A549 (cell line): Measurements from ENCODE around the gene ZNRF2. TPM values are rescaled to one million over a fixed set of nuclear protein-coding genes. Genes with fewer than 3 reads are reported as not detected.

Experiments
- ATAC-seq, 2 experiments: fragments of 200-7000 bp in 1 of 2; fragments of >200 bp in 1 of 2; cut with Nextera tagmentation in 1 of 2; cut with Tn5 transposase in 1 of 2; 3 replicates each; pipeline versions ENCODE4 v1.8.0 to v1.9.1; 2018 to 2020; ENCODE audit warnings: mild to moderate bottlenecking in 1 of 2, moderate library complexity in 1 of 2
- CTCF ChIA-PET: fragments of 300-600 bp; sonication (Branson Sonifier 250); formaldehyde crosslinking; extraction: SDS; loops from one replicate; lab custom pipeline; 2021; ENCODE audit warnings: antibody characterized with exemption, inconsistent platforms; lab: Yijun Ruan, JAX
- POLR2A ChIA-PET: fragments of 350-600 bp; formaldehyde crosslinking; extraction: SDS; loops from one replicate; lab custom pipeline; 2021; ENCODE audit warnings: antibody characterized with exemption, inconsistent platforms; lab: Yijun Ruan, JAX
- DNase-seq, 2 experiments: peaks; one replicate each; pipeline versions ENCODE4 v3.0.0 to v3.0.0-alpha.2; 2011 to 2016; ENCODE audit warnings: low read depth in 1 of 2, low spot score in 1 of 2
- FAIRE-seq: peaks from 2 replicates; lab custom pipeline; 2011; peaks lifted over from hg19 to GRCh38; lab: Jason Lieb, UNC
- H3K27ac ChIP-seq, 2 experiments: fragments of >200 bp; sonication (Bioruptor Twin); formaldehyde crosslinking; 3 replicates each; pipeline ENCODE4 v1.5.1; 2016 to 2017
- H3K4me1 ChIP-seq: fragments of >200 bp; sonication (Bioruptor Twin); formaldehyde crosslinking; 3 replicates; pipeline ENCODE4 v1.6.1; 2016
- H3K4me2 ChIP-seq: fragments of >200 bp; sonication (Bioruptor Twin); formaldehyde crosslinking; 3 replicates; pipeline ENCODE4 v1.6.1; 2016
- H3K4me3 ChIP-seq: fragments of >200 bp; sonication (Bioruptor Twin); formaldehyde crosslinking; 3 replicates; pipeline ENCODE4 v1.5.1; 2016
- H3K9me3 ChIP-seq: fragments of >200 bp; sonication (Bioruptor Twin); formaldehyde crosslinking; 3 replicates; pipeline ENCODE4 v1.6.1; 2016
- CEBPB ChIP-seq, 2 experiments: fragments of >200 bp in 1 of 2; sonication (Bioruptor Twin) in 1 of 2; formaldehyde crosslinking in 1 of 2; IDR thresholded peaks; 2 replicates each; pipeline ENCODE4 v1.6.1; 2012 to 2016
- CHD2 ChIP-seq: fragments of 150-350 bp; IDR thresholded peaks from 2 replicates; pipeline ENCODE4 v1.6.1; 2014; ENCODE audit warnings: low read length; ENCODE audit not compliant: partially characterized antibody
- CHD4 ChIP-seq: fragments of 200-600 bp; sonication (generic); IDR thresholded peaks from 2 replicates; pipeline ENCODE4 v1.6.1; 2016; ENCODE audit warnings: antibody characterized with exemption, mild to moderate bottlenecking, borderline replicate concordance
- ELK1 ChIP-seq: fragments of 150-350 bp; IDR thresholded peaks from 2 replicates; pipeline ENCODE4 v1.6.1; 2014; ENCODE audit warnings: low read depth, mild to moderate bottlenecking, low read length
- HEYL ChIP-seq: fragments of 250-450 bp; sonication (Bioruptor Pico); IDR thresholded peaks from 2 replicates; pipeline ENCODE4 v1.8.0; 2021; ENCODE audit warnings: mild to moderate bottlenecking, moderate library complexity
- HOXB13 ChIP-seq: fragments of 250-450 bp; sonication (Bioruptor Pico); IDR thresholded peaks from 2 replicates; pipeline ENCODE4 v1.5.0; 2020; ENCODE audit warnings: low read depth, mild to moderate bottlenecking, moderate library complexity
- HOXB5 ChIP-seq: fragments of 250-450 bp; sonication (Bioruptor Pico); IDR thresholded peaks from 2 replicates; pipeline ENCODE4 v1.5.0; 2020; ENCODE audit warnings: mild to moderate bottlenecking, moderate library complexity
- JUN ChIP-seq, 2 experiments: fragments of >200 bp; sonication (Bioruptor Twin); formaldehyde crosslinking; IDR thresholded peaks; 2 replicates in 1 of 2; 3 replicates in 1 of 2; pipeline ENCODE4 v1.6.1; 2016 to 2017
- JUNB ChIP-seq: fragments of >200 bp; sonication (Bioruptor Twin); formaldehyde crosslinking; IDR thresholded peaks from 2 replicates; pipeline ENCODE4 v1.6.1; 2016
- MAFK ChIP-seq: fragments of 450-650 bp; IDR thresholded peaks from 2 replicates; pipeline ENCODE4 v1.6.1; 2014; ENCODE audit not compliant: partially characterized antibody
- MAZ ChIP-seq: fragments of 150-350 bp; IDR thresholded peaks from 2 replicates; pipeline ENCODE4 v1.6.1; 2014; ENCODE audit warnings: antibody characterized with exemption, low read depth, low read length, borderline replicate concordance
- PHF8 ChIP-seq: fragments of 200-600 bp; sonication (generic); IDR thresholded peaks from 2 replicates; pipeline ENCODE4 v1.6.1; 2016; ENCODE audit warnings: low read depth, mild to moderate bottlenecking, antibody characterized with exemption, moderate library complexity, borderline replicate concordance
- SMC3 ChIP-seq: fragments of >200 bp; sonication (Bioruptor Twin); formaldehyde crosslinking; IDR thresholded peaks from 3 replicates; pipeline ENCODE4 v1.6.1; 2018; ENCODE audit warnings: inconsistent platforms
- SREBF2 ChIP-seq: fragments of 450-650 bp; IDR thresholded peaks from 2 replicates; pipeline ENCODE4 v1.6.1; 2014; ENCODE audit warnings: mild to moderate bottlenecking, moderate library complexity
- TP53 ChIP-seq: fragments of 250-450 bp; sonication (Bioruptor Pico); IDR thresholded peaks from 2 replicates; pipeline ENCODE4 v1.5.0; 2021; ENCODE audit warnings: mild to moderate bottlenecking, moderate library complexity
- ZNF302 ChIP-seq: fragments of 250-450 bp; sonication (Bioruptor Pico); IDR thresholded peaks from 2 replicates; pipeline ENCODE4 v1.9.0; 2021; ENCODE audit warnings: inconsistent platforms, mild to moderate bottlenecking, moderate library complexity
- WGBS: methylation state at CpG from one replicate; pipeline ENCODE4 v1.1.6; 2017; ENCODE audit errors: missing lambda C conversion rate; 5-methylcytosine and 5-hydroxymethylcytosine counted together
- polyA plus RNA-seq, 4 experiments: library from polyadenylated mRNA; depleted of rRNA in 3 of 4; stranded (reverse); fragments of >200 nt; fragmentation: RNase III in 1 of 4; extraction: RNeasy Plus Mini Kit Qiagen cat#74134 plus additional on column Dnase treatment in 1 of 4; gene quantifications; 2 replicates in 3 of 4; 3 replicates in 1 of 4; pipeline ENCODE4 v1.2.3, GENCODE V29; 2011 to 2017
- TF ChIP-seq, protein P1 (sequence below): fragments of 250-450 bp; sonication (Bioruptor Pico); IDR thresholded peaks from 2 replicates; pipeline ENCODE4 v1.5.0; 2021; ENCODE audit warnings: mild to moderate bottlenecking, moderate library complexity, borderline replicate concordance
- TF ChIP-seq, protein P2 (sequence below): fragments of >200 bp; sonication (Bioruptor Twin); formaldehyde crosslinking; IDR thresholded peaks from 3 replicates; pipeline ENCODE4 v1.5.1; 2016
- TF ChIP-seq, protein P3 (sequence below): IDR thresholded peaks from 2 replicates; pipeline ENCODE4 v1.6.1; 2012; ENCODE audit warnings: low read depth, borderline replicate concordance
- TF ChIP-seq, protein P4 (sequence below): IDR thresholded peaks from 2 replicates; pipeline ENCODE4 v1.6.1; 2012

The ZNRF2 gene
- polyA plus RNA-seq, 2 of the 4 experiments (the other 2 are of a cell fraction) = 5.9 to 11.4 TPM

GRCh38 chr7:30302656-30303311 is 18.4 kb downstream of the ZNRF2 start:
- Histone ChIP-seq H3K4me1 (peaks cover 29% of the 10 kb centered on the region; the same call in 2 of the 3 replicates), H3K4me2 (no peak overlapping the region), H3K27ac (no peak overlapping the region), H3K9me3 (no peaks in the 10 kb centered on the region), H3K4me3 (no peak overlapping the region)
- FAIRE-seq = no peak
- POLR2A ChIA-PET = no interaction called here
- WGBS = 95% methylated on average over 10 of the region's 10 CpGs
- no peak for TF ChIP-seq HOXB13 (CRISPR knock-in tag)
- no peak for TF ChIP-seq SMC3
- TF ChIP-seq HEYL (CRISPR knock-in tag) = no peak
- TF ChIP-seq, protein P1, sequence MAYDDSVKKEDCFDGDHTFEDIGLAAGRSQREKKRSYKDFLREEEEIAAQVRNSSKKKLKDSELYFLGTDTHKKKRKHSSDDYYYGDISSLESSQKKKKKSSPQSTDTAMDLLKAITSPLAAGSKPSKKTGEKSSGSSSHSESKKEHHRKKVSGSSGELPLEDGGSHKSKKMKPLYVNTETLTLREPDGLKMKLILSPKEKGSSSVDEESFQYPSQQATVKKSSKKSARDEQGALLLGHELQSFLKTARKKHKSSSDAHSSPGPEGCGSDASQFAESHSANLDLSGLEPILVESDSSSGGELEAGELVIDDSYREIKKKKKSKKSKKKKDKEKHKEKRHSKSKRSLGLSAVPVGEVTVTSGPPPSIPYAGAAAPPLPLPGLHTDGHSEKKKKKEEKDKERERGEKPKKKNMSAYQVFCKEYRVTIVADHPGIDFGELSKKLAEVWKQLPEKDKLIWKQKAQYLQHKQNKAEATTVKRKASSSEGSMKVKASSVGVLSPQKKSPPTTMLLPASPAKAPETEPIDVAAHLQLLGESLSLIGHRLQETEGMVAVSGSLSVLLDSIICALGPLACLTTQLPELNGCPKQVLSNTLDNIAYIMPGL (CRISPR knock-in tag) = no peak
- no peak for TF ChIP-seq CEBPB (IDR thresholded peaks at IDR 0.05)
- TF ChIP-seq ELK1 = no peak
- TF ChIP-seq, protein P2, sequence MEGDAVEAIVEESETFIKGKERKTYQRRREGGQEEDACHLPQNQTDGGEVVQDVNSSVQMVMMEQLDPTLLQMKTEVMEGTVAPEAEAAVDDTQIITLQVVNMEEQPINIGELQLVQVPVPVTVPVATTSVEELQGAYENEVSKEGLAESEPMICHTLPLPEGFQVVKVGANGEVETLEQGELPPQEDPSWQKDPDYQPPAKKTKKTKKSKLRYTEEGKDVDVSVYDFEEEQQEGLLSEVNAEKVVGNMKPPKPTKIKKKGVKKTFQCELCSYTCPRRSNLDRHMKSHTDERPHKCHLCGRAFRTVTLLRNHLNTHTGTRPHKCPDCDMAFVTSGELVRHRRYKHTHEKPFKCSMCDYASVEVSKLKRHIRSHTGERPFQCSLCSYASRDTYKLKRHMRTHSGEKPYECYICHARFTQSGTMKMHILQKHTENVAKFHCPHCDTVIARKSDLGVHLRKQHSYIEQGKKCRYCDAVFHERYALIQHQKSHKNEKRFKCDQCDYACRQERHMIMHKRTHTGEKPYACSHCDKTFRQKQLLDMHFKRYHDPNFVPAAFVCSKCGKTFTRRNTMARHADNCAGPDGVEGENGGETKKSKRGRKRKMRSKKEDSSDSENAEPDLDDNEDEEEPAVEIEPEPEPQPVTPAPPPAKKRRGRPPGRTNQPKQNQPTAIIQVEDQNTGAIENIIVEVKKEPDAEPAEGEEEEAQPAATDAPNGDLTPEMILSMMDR = no peak
- no peak for TF ChIP-seq MAZ
- TF ChIP-seq, protein P3, sequence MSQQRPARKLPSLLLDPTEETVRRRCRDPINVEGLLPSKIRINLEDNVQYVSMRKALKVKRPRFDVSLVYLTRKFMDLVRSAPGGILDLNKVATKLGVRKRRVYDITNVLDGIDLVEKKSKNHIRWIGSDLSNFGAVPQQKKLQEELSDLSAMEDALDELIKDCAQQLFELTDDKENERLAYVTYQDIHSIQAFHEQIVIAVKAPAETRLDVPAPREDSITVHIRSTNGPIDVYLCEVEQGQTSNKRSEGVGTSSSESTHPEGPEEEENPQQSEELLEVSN = no peak
- TF ChIP-seq HOXB5 = no peak
- TF ChIP-seq JUNB = no peak
- TF ChIP-seq CHD2 = no peak
- TF ChIP-seq, protein P4, sequence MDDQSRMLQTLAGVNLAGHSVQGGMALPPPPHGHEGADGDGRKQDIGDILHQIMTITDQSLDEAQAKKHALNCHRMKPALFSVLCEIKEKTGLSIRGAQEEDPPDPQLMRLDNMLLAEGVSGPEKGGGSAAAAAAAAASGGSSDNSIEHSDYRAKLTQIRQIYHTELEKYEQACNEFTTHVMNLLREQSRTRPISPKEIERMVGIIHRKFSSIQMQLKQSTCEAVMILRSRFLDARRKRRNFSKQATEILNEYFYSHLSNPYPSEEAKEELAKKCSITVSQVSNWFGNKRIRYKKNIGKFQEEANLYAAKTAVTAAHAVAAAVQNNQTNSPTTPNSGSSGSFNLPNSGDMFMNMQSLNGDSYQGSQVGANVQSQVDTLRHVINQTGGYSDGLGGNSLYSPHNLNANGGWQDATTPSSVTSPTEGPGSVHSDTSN = no peak
- no peak for TF ChIP-seq ZNF302 (CRISPR knock-in tag)
- TF ChIP-seq TP53 (CRISPR knock-in tag) = no peak
- TF ChIP-seq PHF8 = no peak
- no peak for TF ChIP-seq CHD4
- TF ChIP-seq JUN (IDR thresholded peaks at IDR 0.05) = no peak
- no peak for TF ChIP-seq MAFK
- TF ChIP-seq SREBF2 = no peak
- CTCF ChIA-PET = interaction anchor here (1.2 to 1.3 kb wide), 2 partner anchors 27 to 75 kb away, joined by 3 read pairs; no protein-coding TSS in a partner anchor
- no peak for DNase-seq
- no peak for ATAC-seq
